ENCODE measurements around the gene PTPN2.

PTPN2 gene

DNA sequence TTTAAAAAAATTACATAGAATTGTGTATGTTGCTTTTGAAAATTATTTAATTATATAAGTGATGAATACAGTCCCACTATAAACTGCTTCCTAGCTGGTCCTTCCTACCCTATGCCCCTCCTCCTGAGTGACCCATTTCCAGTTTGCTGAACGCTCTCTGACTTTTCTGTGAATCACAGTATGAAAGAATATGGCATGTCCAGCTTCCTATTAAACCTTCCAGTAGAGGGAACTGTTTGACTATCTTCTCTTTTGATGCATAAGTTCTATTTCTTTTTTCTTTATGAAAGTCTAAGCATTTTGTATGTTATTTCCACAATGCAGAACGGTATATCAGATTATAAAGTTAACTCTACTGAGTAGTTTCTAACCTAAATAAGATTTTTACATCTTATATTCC lies 139.9 kb downstream of the PTPN2 start:
- Histone ChIP-seq H3K9ac (ENCODE audit: low read depth, low read length) (no peak overlapping the region), H3K9me3 (ENCODE audit: control insufficient read depth, insufficient read depth, low read length) (no peaks in the 10 kb centered on the region), H3K4me1 (ENCODE audit: control insufficient read depth, insufficient read depth, low read length) (no peaks in the 10 kb centered on the region), H3K27me3 (ENCODE audit: control insufficient read depth, insufficient read depth, low read length) (no peaks in the 10 kb centered on the region), H3K4me3 (ENCODE audit: low read depth, low read length) (no peak overlapping the region), H3K36me3 (ENCODE audit: control insufficient read depth, insufficient read depth, low read length) (no peaks in the 10 kb centered on the region), H3K27ac (ENCODE audit: low read depth, low read length) (no peak overlapping the region)

DNA sequence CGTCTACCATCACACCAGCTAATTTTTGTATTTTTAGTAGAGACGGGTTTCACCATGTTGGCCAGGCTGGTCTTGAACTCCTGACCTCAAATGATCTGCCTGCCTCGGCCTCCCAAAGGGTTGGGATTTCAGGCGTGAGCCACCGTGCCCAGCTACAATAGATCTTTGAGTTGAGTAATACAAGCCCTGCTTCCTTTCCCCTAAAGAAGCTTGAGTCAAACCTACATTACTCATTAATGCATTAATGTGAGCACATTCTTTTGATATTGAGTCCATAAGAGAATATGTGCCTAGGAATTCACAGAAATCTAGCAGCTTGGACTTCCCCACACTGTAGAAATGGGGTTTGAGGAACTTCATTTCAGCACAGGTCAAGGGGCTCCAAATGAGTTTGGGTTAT lies 141.6 kb downstream of the PTPN2 start:
- Histone ChIP-seq H3K9me3 (ENCODE audit: control insufficient read depth, insufficient read depth, low read length) (no peaks in the 10 kb centered on the region), H3K36me3 (ENCODE audit: control insufficient read depth, insufficient read depth, low read length) (no peaks in the 10 kb centered on the region), H3K27me3 (ENCODE audit: control insufficient read depth, insufficient read depth, low read length) (no peaks in the 10 kb centered on the region), H3K9ac (ENCODE audit: low read depth, low read length) (no peak overlapping the region), H3K4me1 (ENCODE audit: control insufficient read depth, insufficient read depth, low read length) (no peaks in the 10 kb centered on the region), H3K27ac (ENCODE audit: low read depth, low read length) (no peak overlapping the region), H3K4me3 (ENCODE audit: low read depth, low read length) (no peak overlapping the region)
